ENCODE results near the gene SLC25A24.
"Not testable (repeated sequence)": the region's sequence is repeated elsewhere in the genome, so short reads cannot be mapped to it uniquely, and the experiment has no call there.

GRCh38 chr1:108217515-108218174 lies 17.5 kb upstream of the SLC25A24 start:
- TF ChIP-seq CTCF (IDR thresholded peaks at IDR 0.05; ENCODE audit: insufficient read depth, low read length, poor library complexity, severe bottlenecking); EZH2phosphoT487 (conservative IDR thresholded peaks at IDR 0.05; ENCODE audit: low read length): not testable (repeated sequence)

Measured in SU-DHL-6 (cell line).